Uterine smooth muscle cell (primary cell): ENCODE measurements around the gene SLC5A5. TPM values are rescaled to one million over a fixed set of nuclear protein-coding genes. Genes with fewer than 3 reads are reported as not detected.

ENCODE experiments used
- total RNA-seq: library from RNA; depleted of rRNA; stranded (reverse); fragments of >200 nt; gene quantifications from 2 replicates; pipeline ENCODE4 v1.2.3, GENCODE V29; 2014

Gene SLC5A5
- not detected in 2 replicates for total RNA-seq

DNA sequence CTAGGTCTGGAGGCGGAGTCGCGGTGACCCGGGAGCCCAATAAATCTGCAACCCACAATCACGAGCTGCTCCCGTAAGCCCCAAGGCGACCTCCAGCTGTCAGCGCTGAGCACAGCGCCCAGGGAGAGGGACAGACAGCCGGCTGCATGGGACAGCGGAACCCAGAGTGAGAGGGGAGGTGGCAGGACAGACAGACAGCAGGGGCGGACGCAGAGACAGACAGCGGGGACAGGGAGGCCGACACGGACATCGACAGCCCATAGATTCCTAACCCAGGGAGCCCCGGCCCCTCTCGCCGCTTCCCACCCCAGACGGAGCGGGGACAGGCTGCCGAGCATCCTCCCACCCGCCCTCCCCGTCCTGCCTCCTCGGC is at the start of gene SLC5A5:
TSS of gene SLC5A5 (plus strand) at position 68 of the 373 bp plus-strand sequence. CDS start 375 bp downstream, outside the sequence.

DNA sequence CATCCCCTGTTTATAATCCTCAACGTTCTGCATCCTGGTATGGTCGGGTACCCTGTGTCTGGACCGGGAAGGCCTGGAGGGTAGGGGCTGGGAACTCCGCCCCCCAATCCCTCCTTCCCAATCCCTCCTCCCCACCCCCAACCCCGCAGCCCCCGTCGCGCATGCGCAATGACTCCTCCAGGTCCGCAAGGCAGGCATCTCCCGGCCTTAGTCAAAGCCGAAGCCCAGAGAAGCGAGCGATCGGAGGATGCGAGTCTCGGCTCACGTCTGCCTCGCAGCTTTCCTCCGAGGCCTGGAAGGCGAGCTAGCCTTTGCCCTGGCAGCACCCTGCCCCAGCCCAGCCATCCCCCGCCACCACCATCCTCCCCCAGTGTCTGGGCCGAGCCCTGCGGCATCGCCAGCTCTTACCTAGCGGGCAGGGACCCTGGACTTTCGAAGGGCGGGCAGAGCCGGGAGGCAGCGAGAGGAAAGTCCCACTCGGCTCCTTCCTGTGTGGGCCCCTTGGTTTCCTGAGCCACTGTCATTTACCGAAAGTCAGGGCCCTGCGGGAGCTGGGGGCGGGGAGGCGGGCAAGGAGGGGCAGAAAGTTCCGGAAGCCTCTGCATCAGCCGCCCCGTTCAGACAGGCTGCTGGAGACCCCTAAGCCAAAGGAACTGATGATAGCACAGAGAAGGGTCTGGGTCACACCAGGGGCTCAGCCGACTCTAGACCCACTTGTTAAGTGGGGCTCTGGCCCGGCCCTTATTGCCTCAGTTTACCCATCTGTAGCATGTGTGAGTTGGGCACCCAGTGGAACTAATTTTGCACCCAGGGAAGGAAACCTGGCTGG is 24.0 kb upstream of the SLC5A5 start, which contains the start of gene JAK3:
TSS of gene JAK3 (minus strand) at position 445 of the 829 bp plus-strand sequence. CDS start 3,565 bp downstream, outside the sequence.

DNA sequence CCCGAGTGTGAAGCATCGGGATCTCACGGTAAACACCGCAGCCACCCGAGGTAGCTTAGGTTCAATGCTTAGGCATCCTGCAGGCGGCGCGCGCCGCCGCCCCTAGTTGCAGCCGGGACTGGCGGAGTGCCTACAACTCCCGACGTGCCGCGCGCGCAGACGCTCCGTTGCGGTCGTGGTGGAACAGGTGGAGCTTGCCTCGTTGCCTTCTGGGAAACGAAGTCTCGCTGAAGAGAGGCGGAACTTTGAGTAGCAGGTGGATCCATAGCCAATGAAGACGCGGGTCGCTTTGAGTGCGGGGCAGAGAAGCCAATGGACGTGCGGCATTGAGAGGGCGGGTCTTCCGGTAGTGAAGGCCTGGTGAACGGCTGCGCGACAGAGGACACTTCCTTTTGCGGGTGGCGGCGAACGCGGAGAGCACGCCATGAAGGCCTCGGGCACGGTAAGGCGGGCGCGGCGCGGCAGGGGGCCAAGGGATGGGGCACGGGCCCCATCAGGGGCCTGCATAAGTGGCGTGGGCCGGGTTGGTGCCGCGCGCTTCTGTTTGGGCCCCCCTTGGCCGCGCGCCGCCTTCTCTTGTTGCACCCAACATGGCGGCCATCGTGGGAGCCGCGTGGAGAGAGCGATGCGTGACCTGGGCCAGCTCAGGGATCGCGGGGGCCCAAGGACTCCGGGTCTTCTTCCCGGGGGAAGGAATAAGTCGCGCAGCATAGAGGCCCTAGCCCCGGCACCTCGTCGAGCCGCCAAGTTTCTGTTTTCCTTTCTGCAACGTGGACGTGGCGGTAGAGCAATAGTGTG is 12.0 kb upstream of the SLC5A5 start, which contains the start of gene RPL18A:
TSS of gene RPL18A (plus strand) at position 378 of the 798 bp plus-strand sequence. CDS start at position 425, 47 bp downstream.

DNA sequence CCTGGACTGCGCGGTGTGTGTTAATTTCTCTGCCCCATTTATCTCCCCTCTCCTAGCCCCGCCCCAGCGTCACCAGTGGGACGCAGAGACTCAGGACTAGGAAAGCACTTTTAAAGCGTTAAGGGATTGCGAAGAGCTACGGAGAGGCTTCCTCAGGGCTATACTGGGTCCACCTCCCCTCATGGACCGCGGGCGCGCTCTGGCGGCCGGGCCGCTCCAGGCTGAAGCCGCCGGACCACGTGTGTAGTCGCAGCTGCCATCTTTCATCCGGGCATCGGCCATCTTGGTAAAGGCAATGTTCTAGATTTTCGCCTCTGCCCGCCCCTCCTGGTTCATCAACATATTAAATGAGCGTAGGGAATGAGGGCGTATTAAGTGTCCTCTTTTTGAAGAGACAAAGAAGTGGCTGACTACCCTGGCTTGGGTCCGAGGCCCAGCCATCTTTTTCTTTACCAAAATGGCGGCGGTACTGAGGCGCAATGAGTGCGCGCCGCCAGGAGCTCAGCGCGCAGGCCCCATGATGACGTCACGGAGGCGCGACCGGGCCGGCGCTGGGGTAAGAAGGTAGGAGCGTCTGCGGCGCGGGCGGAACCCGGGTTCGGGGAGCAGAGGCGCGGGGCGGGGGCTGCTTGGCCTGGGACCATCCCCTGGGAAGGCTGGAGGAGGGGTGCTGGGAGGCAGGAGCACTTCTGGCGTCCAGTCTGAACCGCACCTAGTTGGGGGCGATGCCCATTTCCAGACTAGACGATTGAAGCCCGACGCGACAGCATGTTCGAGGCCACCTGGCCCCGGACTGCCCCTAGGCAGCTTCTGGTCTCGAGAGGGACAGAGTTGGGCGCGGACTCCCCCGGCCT is 61.0 kb downstream of the SLC5A5 start, which contains the start of gene CCDC124:
TSS of gene CCDC124 (plus strand) at position 531 of the 854 bp plus-strand sequence. CDS start 3,406 bp downstream, outside the sequence.

Other genes starting within 250 kb of the SLC5A5 start
- 0.44 and 1.1 TPM in 2 replicates for gene UNC13A, start 183.6 kb upstream of the SLC5A5 start, total RNA-seq
- gene MAP1S, start 152.5 kb upstream of the SLC5A5 start, total RNA-seq: 15.7 and 16.2 TPM in 2 replicates
- 0.33 and 1.00 TPM in 2 replicates for gene FCHO1, start 120.5 kb upstream of the SLC5A5 start, total RNA-seq
- gene B3GNT3, start 76.8 kb upstream of the SLC5A5 start, total RNA-seq: not detected in 2 replicates
- not detected in 2 replicates for gene INSL3, start 50.4 kb upstream of the SLC5A5 start, total RNA-seq
- gene JAK3, start 24.0 kb upstream of the SLC5A5 start, total RNA-seq: 0.55 and 1.5 TPM in 2 replicates
- 831 and 949 TPM in 2 replicates for gene RPL18A, start 12.0 kb upstream of the SLC5A5 start, total RNA-seq
- 36.0 and 43.5 TPM in 2 replicates for gene CCDC124, start 61.1 kb downstream of the SLC5A5 start, total RNA-seq
- gene KCNN1, start 95.2 kb downstream of the SLC5A5 start, total RNA-seq: under 0.01 and 0.11 TPM in 2 replicates
- gene ARRDC2, start 136.2 kb downstream of the SLC5A5 start, total RNA-seq: 6.2 and 7.7 TPM in 2 replicates
- gene IL12RB1, start 215.0 kb downstream of the SLC5A5 start, total RNA-seq: not detected in 2 replicates
- 1.2 and 2.7 TPM in 2 replicates for gene MAST3, start 225.8 kb downstream of the SLC5A5 start, total RNA-seq